SK-N-SH (cell line): Measurements from ENCODE around the gene CCNY. TPM values are rescaled to one million over a fixed set of nuclear protein-coding genes. Genes with fewer than 3 reads are reported as not detected.

Experiments used
- CTCF ChIA-PET: fragments of 300-600, 350-600 bp; formaldehyde crosslinking; extraction: SDS; loops from one replicate; lab custom pipeline; 2021; lab: Yijun Ruan, JAX
- POLR2A ChIA-PET: fragments of 350-600 bp; sonication (Branson Sonifier 250); formaldehyde crosslinking; extraction: SDS; loops from one replicate; lab custom pipeline; 2020; ENCODE audit warnings: antibody characterized with exemption, inconsistent platforms; lab: Yijun Ruan, JAX
- DNase-seq: peaks from one replicate; pipeline ENCODE4 v3.0.0; 2012
- H2AFZ ChIP-seq: fragments of 200-600 bp; sonication (generic); 2 replicates; pipeline ENCODE4 v1.8.1; 2016; ENCODE audit warnings: antibody characterized with exemption, mild to moderate bottlenecking, low read depth
- H3F3A ChIP-seq: fragments of 200-600 bp; sonication (generic); replicated peaks from 2 replicates; pipeline ENCODE3; 2016; ENCODE audit warnings: antibody characterized with exemption, mild to moderate bottlenecking; ENCODE audit not compliant: insufficient read depth
- H3K27ac ChIP-seq, 2 experiments: fragments of 200-500 bp in 1 of 2; fragments of 200-600 bp in 1 of 2; sonication (Bioruptor generic) in 1 of 2; sonication (generic), shearing (Covaris generic) in 1 of 2; 2 replicates each; pipeline versions ENCODE4 v1.5.1 to v1.6.1; 2014 to 2016; ENCODE audit warnings: low read depth in 2 of 2, inconsistent platforms in 1 of 2, low read length in 1 of 2, mild to moderate bottlenecking in 1 of 2, mixed read lengths in 1 of 2
- H3K27me3 ChIP-seq: fragments of 200-600 bp; sonication (generic), shearing (Covaris generic); 2 replicates; pipeline ENCODE4 v1.6.1; 2016; ENCODE audit warnings: mixed run types; ENCODE audit not compliant: insufficient read depth
- H3K36me3 ChIP-seq, 2 experiments: fragments of 200-500 bp in 1 of 2; fragments of 200-600 bp in 1 of 2; sonication (Bioruptor generic) in 1 of 2; sonication (generic) in 1 of 2; replicated peaks in 1 of 2; 2 replicates each; pipeline versions ENCODE3 to v1.5.1; 2014 to 2016; ENCODE audit warnings: low read length in 1 of 2, mild to moderate bottlenecking in 1 of 2; ENCODE audit not compliant: insufficient read depth in 2 of 2, control insufficient read depth in 1 of 2
- H3K4me1 ChIP-seq, 2 experiments: fragments of 200-500 bp in 1 of 2; fragments of 200-600 bp in 1 of 2; sonication (Bioruptor generic) in 1 of 2; sonication (generic), shearing (Covaris generic) in 1 of 2; 2 replicates each; pipeline versions ENCODE4 v1.5.1 to v1.6.1; 2014 to 2016; ENCODE audit warnings: low read depth in 1 of 2, low read length in 1 of 2, mixed run types in 1 of 2; ENCODE audit not compliant: insufficient read depth in 2 of 2, control insufficient read depth in 1 of 2
- H3K4me2 ChIP-seq: fragments of 200-600 bp; sonication (generic), shearing (Covaris generic); 2 replicates; pipeline ENCODE4 v1.6.1; 2017; ENCODE audit warnings: mixed run types
- H3K4me3 ChIP-seq, 2 experiments: fragments of 200-500 bp in 1 of 2; fragments of 200-600 bp in 1 of 2; sonication (Bioruptor generic) in 1 of 2; sonication (generic), shearing (Covaris generic) in 1 of 2; 2 replicates each; pipeline versions ENCODE4 v1.5.1 to v1.8.1; 2014 to 2016; ENCODE audit warnings: low read depth in 2 of 2, inconsistent platforms in 1 of 2, low read length in 1 of 2, mild to moderate bottlenecking in 1 of 2, mixed read lengths in 1 of 2, moderate library complexity in 1 of 2
- H3K79me2 ChIP-seq: fragments of 200-600 bp; sonication (generic); 2 replicates; pipeline ENCODE4 v1.8.1; 2017; ENCODE audit warnings: mild to moderate bottlenecking; ENCODE audit not compliant: insufficient read depth
- H3K9ac ChIP-seq: fragments of 200-600 bp; sonication (generic); 2 replicates; pipeline ENCODE4 v1.6.1; 2017; ENCODE audit warnings: mixed run types
- H3K9me2 ChIP-seq: fragments of 200-600 bp; sonication (generic); 2 replicates; pipeline ENCODE4 v1.6.1; 2017; ENCODE audit warnings: mixed run types
- H3K9me3 ChIP-seq: fragments of 200-600 bp; sonication (generic); 2 replicates; pipeline ENCODE4 v1.6.1; 2017; ENCODE audit warnings: mixed run types, mild to moderate bottlenecking, moderate library complexity
- H4K20me1 ChIP-seq: fragments of 200-600 bp; sonication (generic); 2 replicates; pipeline ENCODE4 v1.6.1; 2017; ENCODE audit warnings: mild to moderate bottlenecking, mixed run types; ENCODE audit not compliant: insufficient read depth
- EP300 ChIP-seq, 2 experiments: IDR thresholded peaks; 2 replicates each; pipeline versions ENCODE4 v1.4.0 to v1.6.1; 2012; ENCODE audit warnings: borderline replicate concordance in 1 of 2, low read depth in 1 of 2, low read length in 1 of 2
- FOSL2 ChIP-seq: IDR thresholded peaks from 2 replicates; pipeline ENCODE4 v1.4.0; 2012; ENCODE audit warnings: low read depth, mild to moderate bottlenecking, moderate library complexity, borderline replicate concordance
- FOXM1 ChIP-seq: IDR thresholded peaks from 2 replicates; pipeline ENCODE4 v1.4.0; 2012; ENCODE audit warnings: low read depth, mild to moderate bottlenecking
- GABPA ChIP-seq: IDR thresholded peaks from 2 replicates; pipeline ENCODE4 v1.4.0; 2012; ENCODE audit warnings: low read depth, mild to moderate bottlenecking
- JUND ChIP-seq: IDR thresholded peaks from 2 replicates; pipeline ENCODE4 v1.4.0; 2012
- MEF2A ChIP-seq: IDR thresholded peaks from 2 replicates; pipeline ENCODE4 v1.4.0; 2012; ENCODE audit warnings: low read depth, borderline replicate concordance
- MXI1 ChIP-seq: IDR thresholded peaks from 2 replicates; pipeline ENCODE4 v1.6.1; 2012; ENCODE audit warnings: mild to moderate bottlenecking, low read depth, low read length, improper control_type of control experiment
- NRF1 ChIP-seq: IDR thresholded peaks from 2 replicates; pipeline ENCODE4 v1.6.1; 2012; ENCODE audit warnings: low read depth, mild to moderate bottlenecking, low read length
- RFX5 ChIP-seq: IDR thresholded peaks from 2 replicates; pipeline ENCODE4 v1.6.1; 2012; ENCODE audit warnings: mild to moderate bottlenecking, improper control_type of control experiment, low read length
- RXRA ChIP-seq: IDR thresholded peaks from 2 replicates; pipeline ENCODE4 v1.4.0; 2012; ENCODE audit warnings: low read depth, mild to moderate bottlenecking, borderline replicate concordance
- SIN3A ChIP-seq: IDR thresholded peaks from 2 replicates; pipeline ENCODE4 v1.6.1; 2012; ENCODE audit warnings: low read depth, mild to moderate bottlenecking, low read length, moderate library complexity, borderline replicate concordance
- SMC3 ChIP-seq: IDR thresholded peaks from 2 replicates; pipeline ENCODE4 v1.6.1; 2012; ENCODE audit warnings: low read depth, low read length, improper control_type of control experiment
- TAF1 ChIP-seq: IDR thresholded peaks from 2 replicates; pipeline ENCODE4 v1.6.1; 2012; ENCODE audit warnings: low read depth, mild to moderate bottlenecking, low read length, moderate library complexity, borderline replicate concordance
- TCF12 ChIP-seq: IDR thresholded peaks from 2 replicates; pipeline ENCODE4 v1.4.0; 2012
- TEAD4 ChIP-seq: IDR thresholded peaks from 2 replicates; pipeline ENCODE4 v1.4.0; 2012; ENCODE audit warnings: mild to moderate bottlenecking, borderline replicate concordance; ENCODE audit not compliant: insufficient read depth
- YY1 ChIP-seq: IDR thresholded peaks from 2 replicates; pipeline ENCODE4 v1.4.0; 2012; ENCODE audit warnings: low read depth, mild to moderate bottlenecking
- WGBS: methylation state at CpG from one replicate; pipeline ENCODE4 v1.1.6; 2017; ENCODE audit warnings: low lambda C conversion rate; 5-methylcytosine and 5-hydroxymethylcytosine counted together
- polyA plus RNA-seq, 3 experiments: library from polyadenylated mRNA; depleted of rRNA; stranded (reverse); fragments of >200 nt; gene quantifications; 2 replicates each; pipeline ENCODE4 v1.2.3, GENCODE V29; 2012
- TF ChIP-seq, protein P1 (sequence below): fragments of 150-350 bp; IDR thresholded peaks from 2 replicates; pipeline ENCODE4 v1.6.1; 2016; ENCODE audit warnings: mild to moderate bottlenecking, low read depth, low read length
- TF ChIP-seq, protein P2 (sequence below): fragments of 200-600 bp; sonication (generic); IDR thresholded peaks from 2 replicates; pipeline ENCODE4 v1.6.1; 2017; ENCODE audit warnings: antibody characterized with exemption, mild to moderate bottlenecking, moderate library complexity
- TF ChIP-seq, protein P3 (sequence below): fragments of 150-350 bp; IDR thresholded peaks from 2 replicates; pipeline ENCODE4 v1.6.1; 2017; ENCODE audit warnings: antibody characterized with exemption, low read length, low read depth, borderline replicate concordance
- TF ChIP-seq, protein P4 (sequence below): IDR thresholded peaks from 2 replicates; pipeline ENCODE4 v1.4.0; 2012; ENCODE audit warnings: low read depth

CCNY gene
- polyA plus RNA-seq, 1 of the 3 experiments (the other 2 are of a cell fraction), result 29.4 TPM

DNA sequence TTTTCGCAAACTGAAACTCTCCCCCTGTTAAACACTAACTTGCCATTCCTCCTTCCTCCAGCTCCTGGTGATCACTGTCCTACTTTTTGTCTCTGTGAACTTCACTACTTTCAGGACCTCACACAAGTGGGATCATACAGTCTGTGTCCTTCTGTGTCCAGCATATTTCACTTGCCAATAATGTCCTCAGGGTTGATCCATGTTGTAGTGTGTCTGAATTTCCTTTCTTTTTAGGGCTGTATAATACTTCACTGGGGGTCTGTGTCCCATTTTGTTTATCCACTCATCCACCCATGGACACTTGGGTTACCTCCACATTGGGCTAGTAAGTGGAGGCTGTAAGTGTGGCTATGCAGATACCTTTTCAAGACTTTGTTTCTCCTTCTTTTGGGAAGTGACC is 226.1 kb downstream of the CCNY start:
- H3K27ac ChIP-seq, result no peak overlapping the region
- H3K79me2 ChIP-seq, result peaks cover 3% of the 10 kb centered on the region; the same call in 1 of the 2 replicates
- no peaks in the 10 kb centered on the region for H3K27me3 ChIP-seq
- H3K4me1 ChIP-seq, result peaks cover 5 to 12% of the 10 kb centered on the region in 2 experiments; a peak in 2 of 4 replicates
- no peaks in the 10 kb centered on the region for H3K9me2 ChIP-seq
- POLR2A ChIA-PET, result no interaction called here
- no peak overlapping the region for H3K4me3 ChIP-seq
- WGBS, result 97% methylated on average over 1 of the region's 1 CpG
- H3K9ac ChIP-seq, result no peak overlapping the region
- H3F3A ChIP-seq, result no peaks in the 10 kb centered on the region
- H3K36me3 ChIP-seq, result peaks cover 4 to 20% of the 10 kb centered on the region in 2 experiments
- no peak overlapping the region for H2AFZ ChIP-seq
- H3K4me2 ChIP-seq, result no peak overlapping the region
- TF ChIP-seq FOXM1, result no peak
- TF ChIP-seq YY1, result no peak
- TF ChIP-seq, protein P1, sequence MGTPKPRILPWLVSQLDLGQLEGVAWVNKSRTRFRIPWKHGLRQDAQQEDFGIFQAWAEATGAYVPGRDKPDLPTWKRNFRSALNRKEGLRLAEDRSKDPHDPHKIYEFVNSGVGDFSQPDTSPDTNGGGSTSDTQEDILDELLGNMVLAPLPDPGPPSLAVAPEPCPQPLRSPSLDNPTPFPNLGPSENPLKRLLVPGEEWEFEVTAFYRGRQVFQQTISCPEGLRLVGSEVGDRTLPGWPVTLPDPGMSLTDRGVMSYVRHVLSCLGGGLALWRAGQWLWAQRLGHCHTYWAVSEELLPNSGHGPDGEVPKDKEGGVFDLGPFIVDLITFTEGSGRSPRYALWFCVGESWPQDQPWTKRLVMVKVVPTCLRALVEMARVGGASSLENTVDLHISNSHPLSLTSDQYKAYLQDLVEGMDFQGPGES, result no peak
- TF ChIP-seq FOSL2, result no peak
- TF ChIP-seq MEF2A, result no peak
- no peak for TF ChIP-seq TAF1
- no peak for TF ChIP-seq NRF1
- TF ChIP-seq, protein P2, sequence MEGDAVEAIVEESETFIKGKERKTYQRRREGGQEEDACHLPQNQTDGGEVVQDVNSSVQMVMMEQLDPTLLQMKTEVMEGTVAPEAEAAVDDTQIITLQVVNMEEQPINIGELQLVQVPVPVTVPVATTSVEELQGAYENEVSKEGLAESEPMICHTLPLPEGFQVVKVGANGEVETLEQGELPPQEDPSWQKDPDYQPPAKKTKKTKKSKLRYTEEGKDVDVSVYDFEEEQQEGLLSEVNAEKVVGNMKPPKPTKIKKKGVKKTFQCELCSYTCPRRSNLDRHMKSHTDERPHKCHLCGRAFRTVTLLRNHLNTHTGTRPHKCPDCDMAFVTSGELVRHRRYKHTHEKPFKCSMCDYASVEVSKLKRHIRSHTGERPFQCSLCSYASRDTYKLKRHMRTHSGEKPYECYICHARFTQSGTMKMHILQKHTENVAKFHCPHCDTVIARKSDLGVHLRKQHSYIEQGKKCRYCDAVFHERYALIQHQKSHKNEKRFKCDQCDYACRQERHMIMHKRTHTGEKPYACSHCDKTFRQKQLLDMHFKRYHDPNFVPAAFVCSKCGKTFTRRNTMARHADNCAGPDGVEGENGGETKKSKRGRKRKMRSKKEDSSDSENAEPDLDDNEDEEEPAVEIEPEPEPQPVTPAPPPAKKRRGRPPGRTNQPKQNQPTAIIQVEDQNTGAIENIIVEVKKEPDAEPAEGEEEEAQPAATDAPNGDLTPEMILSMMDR, result no peak
- no peak for TF ChIP-seq TCF12
- TF ChIP-seq MXI1, result no peak
- TF ChIP-seq RXRA, result no peak
- DNase-seq, result no peak
- H3K9me3 ChIP-seq, result no peaks in the 10 kb centered on the region
- CTCF ChIA-PET, result interaction anchor here (0.6 to 4.7 kb wide), 24 partner anchors 9 to 1318 kb away, joined by 3 to 68 read pairs (median 5); partner anchors contain the start of gene CREM
- H4K20me1 ChIP-seq, result no peaks in the 10 kb centered on the region

DNA sequence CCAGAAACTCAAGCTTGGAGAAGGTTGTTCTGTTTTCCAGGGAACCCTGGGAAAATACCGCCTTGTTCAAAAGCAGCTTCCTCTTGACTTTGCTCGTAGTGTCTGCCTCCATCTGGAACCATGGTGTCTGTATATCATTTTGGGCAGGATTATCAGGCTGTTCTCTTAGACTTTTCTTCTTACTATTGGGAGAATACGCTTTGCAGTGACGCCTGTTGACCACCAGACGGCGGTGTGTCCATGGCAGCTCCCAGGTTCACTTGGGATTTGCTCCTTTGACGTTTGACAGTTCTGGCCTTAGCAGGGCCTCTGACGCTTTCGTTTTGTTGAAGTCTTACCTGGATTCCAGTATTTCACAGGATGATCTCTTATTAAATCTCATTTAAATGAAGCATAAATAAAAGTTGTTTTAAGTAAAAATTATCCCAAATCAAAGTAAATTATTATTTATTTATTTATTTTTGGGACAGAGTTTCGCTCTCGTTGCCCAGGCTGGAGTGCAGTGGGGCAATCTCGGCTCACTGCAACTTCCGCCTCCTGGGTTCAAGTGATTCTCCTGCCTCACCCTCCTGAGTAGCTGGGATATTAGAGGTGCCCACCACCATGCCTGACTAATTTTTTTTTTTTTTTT is 227.1 kb downstream of the CCNY start:
- H3F3A ChIP-seq, result no peaks in the 10 kb centered on the region
- H3K9me2 ChIP-seq, result no peaks in the 10 kb centered on the region
- no peaks in the 10 kb centered on the region for H3K9me3 ChIP-seq
- ChIA-PET POLR2A (no interaction called here), CTCF (interaction anchor here (0.6 to 4.7 kb wide), 36 partner anchors 10 to 1317 kb away, joined by 3 to 68 read pairs (median 5); partner anchors contain the start of gene CREM)
- H3K4me2 ChIP-seq, result no peak overlapping the region
- no peak overlapping the region for H3K27ac ChIP-seq
- no peaks in the 10 kb centered on the region for H3K27me3 ChIP-seq
- peaks cover 3 to 29% of the 10 kb centered on the region in 2 experiments for H3K36me3 ChIP-seq
- DNase-seq, result peak; percentile 79
- H3K4me1 ChIP-seq, result peaks cover 5 to 12% of the 10 kb centered on the region in 2 experiments; a peak in 2 of 4 replicates
- 41% methylated on average over 13 of the region's 13 CpGs for WGBS
- no peak overlapping the region for H2AFZ ChIP-seq
- peaks cover 3% of the 10 kb centered on the region; the same call in 1 of the 2 replicates for H3K79me2 ChIP-seq
- H4K20me1 ChIP-seq, result no peaks in the 10 kb centered on the region
- peak overlapping the region in 1 of 2 experiments; percentile 52; a peak in 1 of 4 replicates for H3K4me3 ChIP-seq
- no peak overlapping the region for H3K9ac ChIP-seq
- TF ChIP-seq EP300 (IDR thresholded peaks at IDR 0.05; ENCODE audit: borderline replicate concordance in 1 of 2, low read depth in 1 of 2, low read length in 1 of 2), result no peak
- peak; percentile 83 for TF ChIP-seq SMC3
- TF ChIP-seq SIN3A, result no peak
- no peak for TF ChIP-seq YY1
- no peak; the same call in 1 of the 2 replicates for TF ChIP-seq TCF12
- no peak for TF ChIP-seq NRF1
- no peak for TF ChIP-seq TEAD4
- TF ChIP-seq, protein P3, sequence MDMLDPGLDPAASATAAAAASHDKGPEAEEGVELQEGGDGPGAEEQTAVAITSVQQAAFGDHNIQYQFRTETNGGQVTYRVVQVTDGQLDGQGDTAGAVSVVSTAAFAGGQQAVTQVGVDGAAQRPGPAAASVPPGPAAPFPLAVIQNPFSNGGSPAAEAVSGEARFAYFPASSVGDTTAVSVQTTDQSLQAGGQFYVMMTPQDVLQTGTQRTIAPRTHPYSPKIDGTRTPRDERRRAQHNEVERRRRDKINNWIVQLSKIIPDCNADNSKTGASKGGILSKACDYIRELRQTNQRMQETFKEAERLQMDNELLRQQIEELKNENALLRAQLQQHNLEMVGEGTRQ, result no peak
- TF ChIP-seq RFX5, result no peak
- TF ChIP-seq JUND, result no peak
- TF ChIP-seq, protein P4, sequence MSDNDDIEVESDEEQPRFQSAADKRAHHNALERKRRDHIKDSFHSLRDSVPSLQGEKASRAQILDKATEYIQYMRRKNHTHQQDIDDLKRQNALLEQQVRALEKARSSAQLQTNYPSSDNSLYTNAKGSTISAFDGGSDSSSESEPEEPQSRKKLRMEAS, result no peak
- no peak for TF ChIP-seq RXRA
- TF ChIP-seq GABPA, result no peak
